K562 (cell line): Measurements from ENCODE around the gene PRCC. TPM values are rescaled to one million over a fixed set of nuclear protein-coding genes. Genes with fewer than 3 reads are reported as not detected.

ENCODE experiments used
- ATAC-seq: fragments of 200-7000 bp; cut with Tn5 transposase; 3 replicates; pipeline ENCODE4 v1.9.1; 2020; ENCODE audit warnings: moderate library complexity
- BruUV-seq: library from RNA; stranded (reverse); fragments of 400-500 nt; replicated peaks from 2 replicates; lab custom pipeline; 2021; lab: Mats Ljungman, UMichigan
- CTCF ChIA-PET: fragments of 300-600 bp; formaldehyde crosslinking; extraction: SDS; loops from one replicate; lab custom pipeline; 2021; ENCODE audit warnings: low intra/inter-chr PET ratio; lab: Yijun Ruan, JAX
- POLR2A ChIA-PET: fragments of 300-600, 350-650 bp; sonication (Branson Sonifier 250); formaldehyde crosslinking; extraction: SDS; loops from one replicate; lab custom pipeline; 2021; ENCODE audit warnings: antibody characterized with exemption, inconsistent platforms; lab: Yijun Ruan, JAX
- DNase-seq, 4 experiments: peaks; one replicate each; pipeline versions ENCODE4 v3.0.0 to v3.0.0-alpha.2; 2011 to 2018; ENCODE audit warnings: low spot score in 3 of 4, mixed read lengths in 3 of 4; ENCODE audit errors: extremely low read depth in 1 of 4
- FAIRE-seq: peaks from 2 replicates; lab custom pipeline; 2011; peaks lifted over from hg19 to GRCh38; lab: Jason Lieb, UNC
- H2AFZ ChIP-seq: 2 replicates; pipeline ENCODE4 v1.6.0; 2011; ENCODE audit warnings: low read depth, low read length, control low read depth, inconsistent platforms
- H3K27ac ChIP-seq: fragments of 200-600 bp; 3 replicates; pipeline ENCODE4 v1.8.0; 2011; ENCODE audit warnings: low read depth, mild to moderate bottlenecking, control low read depth, inconsistent platforms, low read length, moderate library complexity, mixed read lengths; ENCODE audit errors: extremely low read depth
- H3K27me3 ChIP-seq, 2 experiments: fragments of 300-600 bp in 1 of 2; 2 replicates in 1 of 2; 3 replicates in 1 of 2; pipeline versions ENCODE4 v1.6.0 to v1.8.0; 2011; ENCODE audit warnings: inconsistent platforms in 2 of 2, low read length in 2 of 2, mild to moderate bottlenecking in 1 of 2, mixed read lengths in 1 of 2, moderate library complexity in 1 of 2; ENCODE audit not compliant: control insufficient read depth in 2 of 2, insufficient read depth in 2 of 2
- H3K36me3 ChIP-seq: fragments of 300-600 bp; 3 replicates; pipeline ENCODE4 v1.8.0; 2011; ENCODE audit warnings: mild to moderate bottlenecking, low read length, inconsistent platforms; ENCODE audit not compliant: control insufficient read depth, insufficient read depth
- H3K4me1 ChIP-seq, 2 experiments: fragments of 200-600 bp in 1 of 2; replicated peaks in 1 of 2; 2 replicates in 1 of 2; 3 replicates in 1 of 2; pipeline versions ENCODE4 v1.5.1 to v1.8.0; 2011; ENCODE audit warnings: inconsistent platforms in 2 of 2, low read length in 2 of 2, mild to moderate bottlenecking in 1 of 2, mixed read lengths in 1 of 2, moderate library complexity in 1 of 2; ENCODE audit not compliant: control insufficient read depth in 2 of 2, insufficient read depth in 2 of 2
- H3K4me2 ChIP-seq: 2 replicates; pipeline ENCODE4 v1.6.1; 2011; ENCODE audit warnings: low read length, control low read depth, inconsistent platforms, mixed read lengths; ENCODE audit not compliant: insufficient read depth
- H3K4me3 ChIP-seq: fragments of 200-600 bp; sonication (generic), shearing (Covaris generic); 2 replicates; pipeline ENCODE4 v1.5.1; 2016; ENCODE audit warnings: control low read depth, inconsistent platforms
- H3K79me2 ChIP-seq: fragments of 200-600 bp; 3 replicates; pipeline ENCODE4 v1.8.0; 2011; ENCODE audit warnings: low read length, inconsistent platforms; ENCODE audit not compliant: control insufficient read depth, insufficient read depth
- H3K9ac ChIP-seq, 2 experiments: 2 replicates each; pipeline versions ENCODE4 v1.6.0 to v1.6.1; 2011; ENCODE audit warnings: low read depth in 2 of 2, low read length in 2 of 2, control low read depth in 1 of 2, inconsistent platforms in 1 of 2, mild to moderate bottlenecking in 1 of 2, mixed read lengths in 1 of 2; ENCODE audit not compliant: insufficient read depth in 1 of 2
- H3K9me1 ChIP-seq: one replicate; pipeline ENCODE4 v1.6.0; 2011; ENCODE audit warnings: inconsistent platforms, mild to moderate bottlenecking, low read length, moderate library complexity; ENCODE audit not compliant: control insufficient read depth, insufficient read depth
- H3K9me3 ChIP-seq: replicated peaks from 2 replicates; pipeline ENCODE4 v1.5.1; 2011; ENCODE audit warnings: low read depth, low read length, inconsistent platforms; ENCODE audit not compliant: control insufficient read depth, insufficient read depth
- H4K20me1 ChIP-seq: replicated peaks from 2 replicates; pipeline ENCODE4 v1.6.1; 2011; ENCODE audit warnings: low read length, inconsistent platforms, mixed read lengths; ENCODE audit not compliant: control insufficient read depth, insufficient read depth
- RFX1 ChIP-seq: fragments of 450-650 bp; IDR thresholded peaks from 2 replicates; pipeline ENCODE4 v1.6.1; 2016; ENCODE audit warnings: mild to moderate bottlenecking, moderate library complexity
- TRIM28 ChIP-seq: fragments of 450-650 bp; IDR thresholded peaks from 2 replicates; pipeline ENCODE4 v1.6.1; 2017
- UBTF ChIP-seq, 2 experiments: IDR thresholded peaks; 2 replicates each; pipeline ENCODE4 v1.6.1; 2012; ENCODE audit warnings: improper control_type of control experiment in 2 of 2, low read depth in 2 of 2, low read length in 2 of 2, borderline replicate concordance in 1 of 2
- YBX1 ChIP-seq: fragments of 450-650 bp; IDR thresholded peaks from 2 replicates; pipeline ENCODE4 v1.7.1; 2016; ENCODE audit warnings: mild to moderate bottlenecking
- ZNF282 ChIP-seq: sonication (generic); formaldehyde crosslinking; IDR thresholded peaks from 2 replicates; pipeline ENCODE4 v1.8.1; 2023; ENCODE audit warnings: missing genetic modification reagents
- WGBS: fragments of 100-300 bp; shearing (Covaris generic); methylation state at CpG from one replicate; pipeline ENCODE4 v1.1.6; 2016; ENCODE audit warnings: low coverage, mixed read lengths; ENCODE audit not compliant: insufficient coverage; ENCODE audit errors: missing lambda C conversion rate; 5-methylcytosine and 5-hydroxymethylcytosine counted together
- in situ Hi-C: fragments of 300-500 bp; cut with MboI; formaldehyde crosslinking; loops from 4 replicates; pipeline ENCODE4 v1.15.0; 2018; ENCODE audit warnings: inconsistent platforms, mixed read lengths
- intact Hi-C: fragments of 100-400 bp; cut with micrococcal nuclease; formaldehyde crosslinking; loops from 2 replicates; pipeline ENCODE4 v1.14.2; 2022
- polyA plus RNA-seq, 8 experiments: library from polyadenylated mRNA; depleted of rRNA in 4 of 8; stranded (reverse) in 5 of 8; unstranded in 3 of 8; fragments of >200 nt; fragmentation: Nextera tagmentation in 2 of 8; fragmentation: Illumina TruSeq in 1 of 8; extraction: Ambion mirVana in 2 of 8; extraction: Trizol in 1 of 8; gene quantifications; 2 replicates each; pipeline versions ENCODE4 v1.2.1 to v1.2.3, GENCODE V29; 2011 to 2014; ENCODE audit warnings: inconsistent platforms in 1 of 8, missing spikeins in 1 of 8
- total RNA-seq, 7 experiments: library from RNA; depleted of rRNA in 6 of 7; stranded (reverse); fragments of >200 nt in 6 of 7; fragmentation: Illumina TruSeq in 2 of 7; extraction: Trizol in 2 of 7; gene quantifications; 2 replicates each; pipeline versions ENCODE4 v1.2.1 to v1.2.3, GENCODE V29; 2011 to 2021; ENCODE audit warnings: low replicate concordance in 1 of 7
- TF ChIP-seq, protein P1 (sequence below): sonication (generic); formaldehyde crosslinking; IDR thresholded peaks from 2 replicates; pipeline ENCODE4 v1.9.0; 2022; ENCODE audit warnings: mild to moderate bottlenecking, missing genetic modification reagents
- TF ChIP-seq, protein P2 (sequence below): fragments of 450-650 bp; formaldehyde crosslinking; IDR thresholded peaks from 2 replicates; pipeline ENCODE4 v1.4.0; 2020; ENCODE audit warnings: mild to moderate bottlenecking, moderate library complexity

PRCC gene
- total and polyA plus RNA-seq, 9 of the 15 experiments (the other 6 are each of a cell fraction or from before 2014, with no cell fraction given), result 23.9 to 201 (median 41.1) TPM

DNA sequence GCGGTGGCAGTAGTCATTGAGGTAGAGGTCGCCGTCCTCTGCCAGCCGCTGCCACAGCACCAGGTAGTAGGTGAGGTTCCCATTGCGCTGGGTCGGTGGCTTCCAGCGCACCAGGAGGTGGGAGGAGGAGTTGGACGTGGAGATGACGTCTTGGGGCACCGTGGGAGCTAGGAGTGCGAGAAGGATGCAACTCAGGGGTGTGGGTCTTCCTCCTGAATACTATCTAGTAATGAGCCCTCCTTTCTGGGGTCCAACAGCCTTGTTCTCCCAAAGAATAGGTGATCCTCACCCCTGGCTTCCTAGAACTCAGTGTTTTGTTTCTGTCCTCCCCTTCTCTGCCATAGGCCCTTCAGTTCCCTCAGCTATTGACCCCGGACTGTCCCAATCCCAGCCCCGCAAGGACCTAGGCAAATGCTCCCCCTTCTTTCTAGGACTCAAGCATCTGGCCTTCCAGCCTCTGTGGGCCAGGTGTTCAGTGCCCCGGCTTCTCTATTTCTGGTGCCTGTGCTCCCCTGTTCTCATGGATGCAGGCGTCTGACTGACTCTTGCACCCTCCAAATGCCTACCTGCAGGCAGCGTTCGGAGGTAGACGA is 78.7 kb downstream of the PRCC start:
- Histone ChIP-seq H3K4me1 (peaks cover 9 to 21% of the 10 kb centered on the region in 2 experiments; a peak in 4 of 5 replicates), H3K79me2 (no peaks in the 10 kb centered on the region), H3K4me3 (no peak overlapping the region), H3K9me3 (no peaks in the 10 kb centered on the region), H4K20me1 (no peaks in the 10 kb centered on the region), H3K4me2 (no peak overlapping the region), H3K27ac (no peak overlapping the region), H3K9ac (no peak overlapping the region; a peak in 1 of 4 replicates), H3K36me3 (no peaks in the 10 kb centered on the region), H3K9me1 (no peaks in the 10 kb centered on the region), H2AFZ (no peak overlapping the region), H3K27me3 (0 out of 5 replicates have a peak, but pooled peaks cover 0 to 13% of the 10 kb centered on the region in 2 experiments)
- intact Hi-C loops (no loop called here), in situ Hi-C loops (no loop called here)
- WGBS, result 31% methylated on average over 17 of the region's 18 CpGs
- FAIRE-seq (no peak), ATAC-seq (no peak), DNase-seq (no peak)
- no TSS peak for BruUV-seq
- CTCF ChIA-PET, result interaction anchor here (0.6 kb wide), 1 partner anchor 22 kb away, joined by 3 read pairs; no protein-coding TSS in a partner anchor
- POLR2A ChIA-PET, result interaction anchor here (0.6 to 1.1 kb wide), 2 partner anchors 14 to 250 kb away, joined by 3 to 4 read pairs; no protein-coding TSS in a partner anchor
- TF ChIP-seq, protein P1, sequence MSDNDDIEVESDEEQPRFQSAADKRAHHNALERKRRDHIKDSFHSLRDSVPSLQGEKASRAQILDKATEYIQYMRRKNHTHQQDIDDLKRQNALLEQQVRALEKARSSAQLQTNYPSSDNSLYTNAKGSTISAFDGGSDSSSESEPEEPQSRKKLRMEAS (CRISPR knock-in tag), result no peak
- TF ChIP-seq ZNF282 (CRISPR knock-in tag), result no peak
- TF ChIP-seq, protein P2, sequence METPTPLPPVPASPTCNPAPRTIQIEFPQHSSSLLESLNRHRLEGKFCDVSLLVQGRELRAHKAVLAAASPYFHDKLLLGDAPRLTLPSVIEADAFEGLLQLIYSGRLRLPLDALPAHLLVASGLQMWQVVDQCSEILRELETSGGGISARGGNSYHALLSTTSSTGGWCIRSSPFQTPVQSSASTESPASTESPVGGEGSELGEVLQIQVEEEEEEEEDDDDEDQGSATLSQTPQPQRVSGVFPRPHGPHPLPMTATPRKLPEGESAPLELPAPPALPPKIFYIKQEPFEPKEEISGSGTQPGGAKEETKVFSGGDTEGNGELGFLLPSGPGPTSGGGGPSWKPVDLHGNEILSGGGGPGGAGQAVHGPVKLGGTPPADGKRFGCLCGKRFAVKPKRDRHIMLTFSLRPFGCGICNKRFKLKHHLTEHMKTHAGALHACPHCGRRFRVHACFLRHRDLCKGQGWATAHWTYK (CRISPR knock-in tag), result no peak
- TF ChIP-seq TRIM28, result no peak
- no peak for TF ChIP-seq RFX1
- no peak for TF ChIP-seq UBTF (IDR thresholded peaks at IDR 0.05; ENCODE audit: borderline replicate concordance in 1 of 2, low read depth in 2 of 2, low read length in 2 of 2)
- no peak for TF ChIP-seq YBX1
